HG02885 (cell line): Measurements from ENCODE around the gene TRIM16.
"Not testable (repeated sequence)": the region's sequence is repeated elsewhere in the genome, so short reads cannot be mapped to it uniquely, and the experiment has no call there.

Source experiments
- ATAC-seq: cut with Tn5 transposase; IDR thresholded peaks from one replicate; pipeline ENCODE4 v1.9.1; 2021; ENCODE audit warnings: mild to moderate bottlenecking; ENCODE audit not compliant: unreplicated experiment, poor library complexity

Gene TRIM16

GRCh38 chr17:15683824-15684478 is at the start of gene TRIM16:
Gene TRIM16 (minus strand): TSS chr17:15684311. CDS start chr17:15651609, 32,702 bp downstream.
- ATAC-seq, result peak; percentile 94

- not testable (repeated sequence) for ATAC-seq
These were observed 49.2 kb upstream of the TRIM16 start for GRCh38 chr17:15733174-15733789.

DNA sequence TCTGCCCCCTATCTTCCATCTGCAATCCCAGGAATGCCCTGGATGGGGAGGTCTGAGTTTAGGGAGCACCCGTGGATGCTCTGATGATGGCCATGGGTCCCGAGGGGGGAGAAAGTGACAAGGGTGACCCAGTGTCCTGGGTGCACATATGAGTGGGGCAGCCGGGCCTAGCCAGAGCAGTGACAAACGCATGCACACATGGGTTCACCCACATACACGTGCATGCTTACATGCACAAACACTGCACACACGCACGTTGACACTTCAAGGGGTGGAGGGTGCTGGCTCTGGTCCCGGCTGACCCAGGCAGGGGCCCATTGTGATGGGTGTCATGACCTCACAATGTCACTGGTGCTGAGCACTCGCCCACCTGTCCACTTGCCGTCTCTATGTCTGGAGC is 47.8 kb upstream of the TRIM16 start, which contains the start of gene TBC1D26:
TBC1D26 (plus strand) TSS at position 384 of the 400 bp plus-strand sequence. CDS start 3,066 bp downstream, outside the sequence.
- ATAC-seq, result not testable (repeated sequence)

GRCh38 chr17:15730535-15730934 is 46.4 kb upstream of the TRIM16 start:
- not testable (repeated sequence) for ATAC-seq

- ATAC-seq, result not testable (repeated sequence)
These were observed 32.8 kb upstream of the TRIM16 start for GRCh38 chr17:15716601-15717563.

- not testable (repeated sequence) for ATAC-seq
These were observed 24.8 kb upstream of the TRIM16 start for GRCh38 chr17:15708879-15709278.

GRCh38 chr17:15704813-15705212 is 20.7 kb upstream of the TRIM16 start:
- ATAC-seq, result not testable (repeated sequence)

DNA sequence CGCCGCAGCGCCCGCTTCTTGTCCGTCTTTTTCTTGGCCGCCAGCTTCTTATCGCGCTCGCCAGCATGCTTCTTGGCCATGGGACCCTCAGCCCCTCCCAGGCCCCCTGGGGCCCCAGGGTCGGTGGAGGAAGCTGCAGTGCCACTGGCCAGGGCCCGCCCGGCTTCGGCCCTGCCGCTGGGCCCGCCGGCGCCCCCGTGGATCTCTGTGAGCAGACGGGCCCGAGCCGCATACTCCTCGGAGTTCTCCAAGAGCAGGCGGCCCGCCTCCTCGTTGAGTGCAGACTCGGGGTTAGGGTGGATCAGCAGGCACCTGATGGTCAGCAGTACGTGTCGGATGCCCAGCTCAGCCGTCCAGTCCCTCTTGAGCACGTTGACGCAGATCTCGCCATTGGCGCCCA is 20.1 kb upstream of the TRIM16 start:
- ATAC-seq, result not testable (repeated sequence)

DNA sequence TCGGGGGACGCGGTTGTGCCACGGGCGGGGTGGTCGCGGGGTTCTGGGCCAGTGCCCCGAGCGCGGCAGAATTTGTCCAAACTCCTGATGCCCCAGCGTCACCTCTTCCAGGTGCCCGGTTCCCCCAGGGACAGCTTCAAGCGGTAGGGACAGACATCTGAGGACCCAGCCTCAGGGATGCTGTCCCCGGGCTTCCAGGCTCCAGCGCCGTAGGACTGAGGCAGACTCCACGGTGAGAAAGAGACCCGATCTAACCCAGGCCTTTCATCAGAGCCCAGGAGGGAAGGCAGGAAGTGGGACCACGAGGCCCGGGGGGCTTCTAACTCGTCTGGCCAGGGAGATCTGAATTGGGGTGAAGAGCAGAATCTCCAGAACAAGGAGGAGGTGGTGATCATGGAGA is 15.8 kb upstream of the TRIM16 start:
- peak; percentile 4 for ATAC-seq

DNA sequence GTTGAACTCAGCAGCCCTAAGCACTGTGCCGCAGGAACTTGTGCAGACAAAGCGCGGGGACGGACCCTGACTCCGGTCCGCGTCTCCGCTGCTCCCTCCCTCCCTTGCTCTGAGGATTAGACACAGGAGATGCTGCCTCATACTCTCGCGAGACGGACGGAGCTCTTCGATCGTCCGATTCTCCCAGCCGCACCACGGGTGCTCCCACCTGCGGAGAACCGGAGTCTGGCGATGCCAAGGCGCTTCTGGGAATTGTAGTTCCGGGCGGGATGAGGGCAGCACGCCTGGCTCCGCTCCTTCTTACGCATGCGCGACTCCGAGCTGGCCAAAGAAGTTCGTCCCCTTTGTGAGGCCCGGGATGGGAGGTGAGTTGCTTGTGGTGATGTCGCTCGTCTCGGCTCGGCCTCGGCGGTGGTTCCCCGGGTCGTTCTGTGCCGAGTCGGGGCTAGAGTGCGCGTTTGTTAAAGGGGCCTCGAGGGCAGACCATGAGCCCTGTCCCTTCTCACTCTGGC is 15.4 kb upstream of the TRIM16 start, which contains the start of gene ZNF286A:
ZNF286A (plus strand) TSS at position 340 of the 512 bp plus-strand sequence. CDS start 578 bp downstream, outside the sequence.
- ATAC-seq, result peak; percentile 96

- peak; percentile 9 for ATAC-seq
These were observed 14.9 kb upstream of the TRIM16 start for GRCh38 chr17:15698967-15699366.

- ATAC-seq, result not testable (repeated sequence)
These were observed 3.4 kb upstream of the TRIM16 start for GRCh38 chr17:15687494-15687893.

DNA sequence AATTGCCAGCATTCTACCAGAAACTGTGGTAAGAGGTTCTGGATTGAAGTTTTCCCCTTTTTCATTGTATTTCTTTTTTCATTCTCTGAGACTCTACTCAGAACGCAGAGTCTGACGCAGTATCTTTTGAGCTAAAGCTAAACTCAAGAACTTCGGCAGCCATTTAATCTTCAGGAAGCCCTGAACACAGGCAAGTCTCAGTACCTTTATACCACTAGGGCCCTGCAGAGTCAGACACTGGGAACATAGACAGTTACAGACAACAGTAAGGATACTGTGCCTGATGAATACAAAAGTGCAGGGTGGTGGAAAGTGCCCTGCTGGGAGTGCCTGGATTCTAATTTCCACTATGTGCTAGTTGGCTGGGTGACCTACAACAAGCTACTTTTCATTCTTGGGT is 976 bp downstream of the TRIM16 start:
- not testable (repeated sequence) for ATAC-seq

GRCh38 chr17:15675991-15676390 is 8.1 kb downstream of the TRIM16 start:
- ATAC-seq, result not testable (repeated sequence)

DNA sequence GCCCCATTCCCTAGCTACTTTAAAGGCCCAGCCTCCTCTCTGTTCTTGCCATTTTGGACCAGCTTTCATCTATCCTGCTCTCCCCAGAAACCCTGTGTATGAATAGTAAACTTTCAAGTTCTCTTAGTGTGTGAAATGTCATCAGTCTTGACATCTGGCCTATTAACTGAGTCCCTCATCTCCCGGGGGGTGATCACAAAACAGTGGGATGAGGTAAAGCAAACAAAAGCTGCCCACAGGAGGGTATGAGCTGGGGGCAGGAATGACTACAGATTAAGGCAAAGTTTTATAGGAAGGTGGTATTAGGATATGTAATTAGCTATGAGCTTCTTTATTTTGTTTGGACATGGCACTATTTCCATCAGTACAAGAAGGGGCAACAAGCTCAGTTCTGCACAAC is 9.5 kb downstream of the TRIM16 start:
- ATAC-seq, result not testable (repeated sequence)

DNA sequence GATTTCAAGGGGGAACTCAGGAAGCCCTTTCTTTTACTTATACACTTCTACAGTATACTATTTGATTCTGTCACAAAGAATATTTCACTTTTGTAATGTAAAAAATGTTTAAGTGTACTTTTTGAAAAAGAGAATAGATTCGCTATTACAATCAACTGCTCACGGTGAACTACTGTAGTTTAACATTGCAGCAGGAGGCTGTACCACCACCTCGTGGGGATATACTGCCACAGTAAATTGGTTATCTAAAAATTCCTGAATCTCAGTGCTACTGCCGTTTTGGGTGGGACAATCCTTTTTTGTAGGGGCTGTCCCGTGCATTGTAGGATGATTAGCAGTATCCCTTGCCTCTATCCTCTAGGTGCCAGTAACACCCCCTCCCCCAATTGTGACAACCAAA is 14.6 kb downstream of the TRIM16 start:
- ATAC-seq, result not testable (repeated sequence)

DNA sequence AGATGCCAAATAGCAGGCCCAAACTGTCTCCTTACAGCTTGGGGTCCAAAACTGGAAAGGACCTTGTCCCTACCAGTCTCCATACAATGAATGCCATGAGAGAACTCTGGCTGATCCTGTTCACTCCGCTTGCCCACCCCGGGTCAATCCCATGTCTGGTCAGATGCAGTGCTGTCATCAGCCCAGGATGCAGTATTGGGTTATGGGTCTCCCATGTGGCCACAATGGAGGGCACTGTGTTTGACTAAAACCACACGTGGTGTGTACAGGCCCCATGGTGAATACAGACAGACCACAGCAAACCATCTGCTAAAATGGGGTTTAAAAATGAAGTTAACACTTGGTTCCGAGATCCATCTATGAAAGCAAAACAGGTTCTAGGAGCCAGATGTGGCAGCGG is 20.4 kb downstream of the TRIM16 start:
- ATAC-seq, result no peak

DNA sequence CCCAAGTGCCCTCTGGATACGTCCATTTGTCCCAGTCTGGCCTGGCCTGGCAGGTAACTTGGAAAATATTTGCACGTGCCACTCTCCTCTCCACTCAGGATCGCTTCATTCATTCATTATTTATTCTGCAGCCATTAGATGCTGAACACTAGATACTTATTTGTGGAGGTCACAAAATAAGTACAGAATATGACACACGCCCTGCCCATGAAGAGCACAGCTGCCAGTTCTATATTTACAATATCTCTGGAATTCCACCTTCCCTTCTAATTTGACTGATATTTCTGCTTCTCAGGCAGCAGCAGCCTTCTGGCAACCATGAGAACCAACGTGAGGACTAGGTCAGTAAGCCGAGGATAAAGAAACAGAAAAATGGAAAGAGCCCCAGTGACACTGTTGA is 20.9 kb downstream of the TRIM16 start:
- ATAC-seq, result no peak

DNA sequence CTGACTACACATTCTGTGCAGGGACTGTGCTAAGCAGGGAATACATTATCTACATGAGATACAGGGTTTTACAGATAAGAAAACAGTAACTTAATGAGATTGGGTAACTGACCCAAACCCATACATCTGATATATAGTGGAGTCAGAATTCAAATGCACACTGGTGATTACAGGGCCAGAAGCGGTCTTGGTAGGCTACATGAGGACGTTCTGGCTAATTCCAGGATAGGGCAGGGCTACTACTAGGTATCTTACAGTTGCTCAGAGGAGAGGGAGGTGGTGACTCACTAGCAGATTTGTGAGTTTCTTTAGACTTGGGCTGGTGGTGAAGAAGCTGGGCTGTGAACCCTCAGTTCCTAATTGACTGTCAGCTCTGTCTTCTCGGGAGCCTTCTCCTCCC is 21.4 kb downstream of the TRIM16 start:
- no peak for ATAC-seq

DNA sequence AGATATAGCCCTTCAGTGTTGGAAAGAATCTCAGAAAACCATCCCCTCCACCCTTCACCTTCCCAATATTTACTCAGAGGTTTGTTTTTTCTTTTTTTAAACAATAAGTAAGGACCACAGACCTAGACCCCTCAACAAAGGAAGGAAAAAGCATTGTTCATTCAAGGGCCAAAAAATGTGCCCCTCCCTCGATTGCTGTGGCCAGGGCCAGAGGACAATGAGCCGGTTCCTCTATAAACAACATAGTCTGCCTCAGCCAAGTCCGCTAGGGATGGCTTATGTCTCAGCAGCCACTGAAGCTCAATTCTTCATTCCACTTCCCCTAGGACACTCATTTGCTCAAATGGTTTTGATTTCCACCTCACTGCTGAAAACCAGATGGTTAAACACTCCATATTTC is 24.0 kb downstream of the TRIM16 start:
- no peak for ATAC-seq
